GM12892 (cell line): ENCODE data around the gene VBP1.
"Not testable (repeated sequence)": the region's sequence is repeated elsewhere in the genome, so short reads cannot be mapped to it uniquely, and the experiment has no call there.

Source experiments
- DNase-seq: peaks from one replicate; pipeline ENCODE4 v3.0.0; 2011; ENCODE audit not compliant: insufficient read length
- FAIRE-seq: peaks from 2 replicates; lab custom pipeline; 2011; peaks lifted over from hg19 to GRCh38; lab: Jason Lieb, UNC
- POLR2A ChIP-seq: IDR thresholded peaks from 2 replicates; pipeline ENCODE4 v1.6.1; 2011; ENCODE audit warnings: low read depth, low read length, control low read depth
- POLR2AphosphoS5 ChIP-seq: IDR thresholded peaks from 2 replicates; pipeline ENCODE4 v1.6.1; 2011; ENCODE audit warnings: low read depth, low read length, control low read depth
- TAF1 ChIP-seq: IDR thresholded peaks from 2 replicates; pipeline ENCODE4 v1.6.1; 2011; ENCODE audit warnings: low read depth, mild to moderate bottlenecking, control low read depth, low read length, borderline replicate concordance

The VBP1 gene

GRCh38 chrX:155231163-155231562, 14.9 kb downstream of the VBP1 start:
- DNase-seq (no peak), FAIRE-seq (peak; percentile 71)
- TF ChIP-seq POLR2A: no peak
- no peak for TF ChIP-seq TAF1
- TF ChIP-seq POLR2AphosphoS5: no peak

- FAIRE-seq (no peak), DNase-seq (no peak)
- TF ChIP-seq POLR2A (no peak), POLR2AphosphoS5 (no peak), TAF1 (no peak)
These were observed 19.6 kb downstream of the VBP1 start for GRCh38 chrX:155235891-155236290.

- FAIRE-seq: no peak
- no peak for DNase-seq
- TF ChIP-seq POLR2AphosphoS5 (no peak), TAF1 (no peak), POLR2A (no peak)
These were observed 21.5 kb downstream of the VBP1 start for GRCh38 chrX:155237719-155238118.

GRCh38 chrX:155242300-155242699, 26.0 kb downstream of the VBP1 start:
- no peak for TF ChIP-seq POLR2A
- TF ChIP-seq POLR2AphosphoS5: no peak
- no peak for TF ChIP-seq TAF1
- no peak for FAIRE-seq
- DNase-seq: no peak

- no peak for DNase-seq
- TF ChIP-seq TAF1 (no peak), POLR2A (no peak), POLR2AphosphoS5 (no peak)
- peak; percentile 38 for FAIRE-seq
These were observed 30.5 kb downstream of the VBP1 start for GRCh38 chrX:155246748-155247147.

GRCh38 chrX:155247497-155247896, 31.2 kb downstream of the VBP1 start:
- FAIRE-seq: no peak
- no peak for TF ChIP-seq POLR2AphosphoS5
- TF ChIP-seq POLR2A: no peak
- DNase-seq: no peak

GRCh38 chrX:155251391-155251790, 35.1 kb downstream of the VBP1 start:
- DNase-seq (no peak), FAIRE-seq (no peak)
- TF ChIP-seq POLR2AphosphoS5 (no peak), TAF1 (no peak), POLR2A (no peak)

- TF ChIP-seq POLR2A (no peak), POLR2AphosphoS5 (no peak), TAF1 (no peak)
- FAIRE-seq (no peak), DNase-seq (no peak)
These were observed 43.5 kb downstream of the VBP1 start for GRCh38 chrX:155259752-155260151.

GRCh38 chrX:155262970-155263754, 46.9 kb downstream of the VBP1 start:
- DNase-seq: no peak
- TF ChIP-seq POLR2A (no peak), TAF1 (no peak), POLR2AphosphoS5 (no peak)
- FAIRE-seq: peak; percentile 68

- FAIRE-seq: peak; percentile 86
- TF ChIP-seq TAF1 (no peak), POLR2AphosphoS5 (no peak), POLR2A (peak; percentile 27; the same call in 1 of the 2 replicates)
- DNase-seq: peak; percentile 22
These were observed 47.8 kb downstream of the VBP1 start, which contains the start of gene RAB39B for GRCh38 chrX:155263854-155264628. RAB39B (minus strand) TSS chrX:155264491; CDS start chrX:155264288, 203 bp downstream.

GRCh38 chrX:155266439-155266838, 50.2 kb downstream of the VBP1 start:
- DNase-seq: no peak
- FAIRE-seq: no peak
- no peak for TF ChIP-seq TAF1
- no peak for TF ChIP-seq POLR2A
- no peak for TF ChIP-seq POLR2AphosphoS5

- FAIRE-seq, DNase-seq: not testable (repeated sequence)
These were observed 51.7 kb downstream of the VBP1 start for GRCh38 chrX:155267995-155268394.
